Gastroesophageal sphincter (tissue), 4 donors: ENCODE measurements around the gene RAD51B. TPM values are rescaled to one million over a fixed set of nuclear protein-coding genes. Genes with fewer than 3 reads are reported as not detected.

Source experiments
- ATAC-seq: fragments of 150-250 bp; one replicate; pipeline ENCODE4 v1.9.1; 2016; ENCODE audit warnings: mild to moderate bottlenecking, moderate library complexity
- H3K27ac ChIP-seq, 4 donors: fragments of 200-600 bp; sonication (generic) in 3 of 4; 1 replicate in 3 of 4; 2 replicates in 1 of 4; pipeline ENCODE4 v1.5.1; 2016 to 2019
- H3K27me3 ChIP-seq: fragments of 200-600 bp; sonication (generic); one replicate; pipeline ENCODE4 v1.5.1; 2019
- H3K36me3 ChIP-seq, 2 donors: fragments of 200-600 bp; sonication (generic); one replicate each; pipeline ENCODE4 v1.5.1; 2019; ENCODE audit warnings: control low read depth in 1 of 2
- H3K4me1 ChIP-seq, 3 donors: fragments of 200-600 bp; sonication (generic); 1 replicate in 2 of 3; 2 replicates in 1 of 3; pipeline ENCODE4 v1.5.1; 2016 to 2019; ENCODE audit warnings: control low read depth in 2 of 3
- H3K4me3 ChIP-seq, 2 donors: fragments of 200-600 bp; sonication (generic); one replicate each; pipeline ENCODE4 v1.5.1; 2019; ENCODE audit warnings: mild to moderate bottlenecking in 1 of 2, moderate library complexity in 1 of 2
- H3K9me3 ChIP-seq, 3 donors: fragments of 200-600 bp; sonication (generic); one replicate each; pipeline ENCODE4 v1.5.1; 2017 to 2019; ENCODE audit warnings: control low read depth in 2 of 3
- EP300 ChIP-seq: sonication (generic); formaldehyde crosslinking; IDR thresholded peaks from one replicate; pipeline ENCODE4 v1.6.1; 2017; ENCODE audit warnings: antibody characterized with exemption, mild to moderate bottlenecking
- POLR2A ChIP-seq, 2 donors: fragments of 450-650 bp; IDR thresholded peaks; one replicate each; pipeline ENCODE4 v1.6.1; 2017; ENCODE audit warnings: antibody characterized with exemption in 2 of 2, mild to moderate bottlenecking in 2 of 2, moderate library complexity in 1 of 2
- POLR2AphosphoS5 ChIP-seq: sonication (generic); formaldehyde crosslinking; IDR thresholded peaks from one replicate; pipeline ENCODE4 v1.6.1; 2017; ENCODE audit warnings: antibody characterized with exemption
- WGBS, 2 donors: methylation state at CpG; one replicate each; pipeline ENCODE4 v1.1.5; 2018; ENCODE audit warnings: low coverage in 1 of 2; 5-methylcytosine and 5-hydroxymethylcytosine counted together
- total RNA-seq, 4 donors: library from RNA; depleted of rRNA; stranded (reverse); fragments of >200 nt; gene quantifications; one replicate each; pipeline ENCODE4 v1.1.0, GENCODE V29; 2016
- TF ChIP-seq, protein P1 (sequence below), 4 experiments: fragments of 200-600 bp in 2 of 4; fragments of 450-650 bp in 2 of 4; sonication (generic) in 1 of 4; IDR thresholded peaks; one replicate each; pipeline ENCODE4 v1.5.1; 2017 to 2019; ENCODE audit warnings: antibody characterized with exemption in 4 of 4, mild to moderate bottlenecking in 2 of 4, moderate library complexity in 2 of 4

RAD51B gene
- total RNA-seq, 4 donors from 2014 or later: 5.1 to 7.0 (median 6.0) TPM

DNA sequence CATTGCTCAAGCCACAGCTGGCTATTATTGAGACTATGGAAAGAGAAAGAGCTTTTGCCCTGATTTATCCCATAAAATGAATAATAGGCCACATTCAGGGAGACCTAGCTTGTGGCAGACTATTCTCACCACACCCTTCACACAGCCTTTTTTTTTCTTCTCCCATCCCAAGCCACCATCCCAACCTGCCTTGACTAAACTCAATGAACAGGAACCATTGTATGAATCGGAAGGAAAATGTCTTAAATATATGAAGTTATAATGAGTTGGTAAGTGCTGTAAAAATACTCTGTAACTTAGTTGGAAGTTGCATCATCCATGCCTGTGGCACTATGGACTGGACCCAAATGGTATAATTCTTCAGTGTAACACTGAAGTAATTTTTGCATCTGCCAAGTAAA, 338.4 kb downstream of the RAD51B start:
- Histone ChIP-seq H3K4me1 (peaks cover 4 to 23% (median 6%) of the 10 kb centered on the region in 3 donors), H3K4me3 (no peak overlapping the region), H3K27me3 (no peaks in the 10 kb centered on the region), H3K27ac (peak overlapping the region in 3 of 4 donors; percentile 8 to 29 (median 16)), H3K36me3 (no peaks in the 10 kb centered on the region), H3K9me3 (no peaks in the 10 kb centered on the region)
- ATAC-seq: no peak
- WGBS, 2 donors: 69 to 71% methylated on average over 1 of the region's 1 CpG
- no peak for TF ChIP-seq EP300

DNA sequence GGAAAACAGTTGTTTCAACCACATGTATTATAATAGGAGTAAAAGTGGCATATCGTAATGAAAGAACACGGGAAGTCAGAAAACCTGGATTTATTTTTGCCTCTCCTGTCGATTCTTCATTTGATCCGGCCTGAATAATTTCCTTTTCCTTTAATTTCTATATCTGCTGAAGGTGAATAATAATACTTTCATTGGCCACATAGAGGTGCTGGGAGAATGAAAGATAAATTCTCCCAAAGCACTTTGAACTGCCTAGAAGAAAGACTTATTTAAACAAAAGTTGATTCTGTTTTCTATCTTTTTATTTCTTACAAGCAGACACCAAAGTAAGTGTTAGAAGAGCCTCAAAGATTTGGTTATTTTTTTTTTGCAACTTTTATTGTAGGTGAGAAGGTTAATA, 339.1 kb downstream of the RAD51B start:
- Histone ChIP-seq H3K27ac (peak overlapping the region in 3 of 4 donors; percentile 8 to 16 (median 13)), H3K36me3 (no peaks in the 10 kb centered on the region), H3K4me3 (no peak overlapping the region), H3K27me3 (no peaks in the 10 kb centered on the region), H3K9me3 (no peaks in the 10 kb centered on the region), H3K4me1 (peaks cover 4 to 23% (median 6%) of the 10 kb centered on the region in 3 donors)
- no peak for ATAC-seq
- TF ChIP-seq, protein P1, sequence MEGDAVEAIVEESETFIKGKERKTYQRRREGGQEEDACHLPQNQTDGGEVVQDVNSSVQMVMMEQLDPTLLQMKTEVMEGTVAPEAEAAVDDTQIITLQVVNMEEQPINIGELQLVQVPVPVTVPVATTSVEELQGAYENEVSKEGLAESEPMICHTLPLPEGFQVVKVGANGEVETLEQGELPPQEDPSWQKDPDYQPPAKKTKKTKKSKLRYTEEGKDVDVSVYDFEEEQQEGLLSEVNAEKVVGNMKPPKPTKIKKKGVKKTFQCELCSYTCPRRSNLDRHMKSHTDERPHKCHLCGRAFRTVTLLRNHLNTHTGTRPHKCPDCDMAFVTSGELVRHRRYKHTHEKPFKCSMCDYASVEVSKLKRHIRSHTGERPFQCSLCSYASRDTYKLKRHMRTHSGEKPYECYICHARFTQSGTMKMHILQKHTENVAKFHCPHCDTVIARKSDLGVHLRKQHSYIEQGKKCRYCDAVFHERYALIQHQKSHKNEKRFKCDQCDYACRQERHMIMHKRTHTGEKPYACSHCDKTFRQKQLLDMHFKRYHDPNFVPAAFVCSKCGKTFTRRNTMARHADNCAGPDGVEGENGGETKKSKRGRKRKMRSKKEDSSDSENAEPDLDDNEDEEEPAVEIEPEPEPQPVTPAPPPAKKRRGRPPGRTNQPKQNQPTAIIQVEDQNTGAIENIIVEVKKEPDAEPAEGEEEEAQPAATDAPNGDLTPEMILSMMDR (IDR thresholded peaks at IDR 0.05): peak in 2 of 4 experiments; percentile 10 to 17
- TF ChIP-seq POLR2AphosphoS5: no peak
- WGBS, 2 donors: 43 to 72% methylated on average over 4 of the region's 4 CpGs

DNA sequence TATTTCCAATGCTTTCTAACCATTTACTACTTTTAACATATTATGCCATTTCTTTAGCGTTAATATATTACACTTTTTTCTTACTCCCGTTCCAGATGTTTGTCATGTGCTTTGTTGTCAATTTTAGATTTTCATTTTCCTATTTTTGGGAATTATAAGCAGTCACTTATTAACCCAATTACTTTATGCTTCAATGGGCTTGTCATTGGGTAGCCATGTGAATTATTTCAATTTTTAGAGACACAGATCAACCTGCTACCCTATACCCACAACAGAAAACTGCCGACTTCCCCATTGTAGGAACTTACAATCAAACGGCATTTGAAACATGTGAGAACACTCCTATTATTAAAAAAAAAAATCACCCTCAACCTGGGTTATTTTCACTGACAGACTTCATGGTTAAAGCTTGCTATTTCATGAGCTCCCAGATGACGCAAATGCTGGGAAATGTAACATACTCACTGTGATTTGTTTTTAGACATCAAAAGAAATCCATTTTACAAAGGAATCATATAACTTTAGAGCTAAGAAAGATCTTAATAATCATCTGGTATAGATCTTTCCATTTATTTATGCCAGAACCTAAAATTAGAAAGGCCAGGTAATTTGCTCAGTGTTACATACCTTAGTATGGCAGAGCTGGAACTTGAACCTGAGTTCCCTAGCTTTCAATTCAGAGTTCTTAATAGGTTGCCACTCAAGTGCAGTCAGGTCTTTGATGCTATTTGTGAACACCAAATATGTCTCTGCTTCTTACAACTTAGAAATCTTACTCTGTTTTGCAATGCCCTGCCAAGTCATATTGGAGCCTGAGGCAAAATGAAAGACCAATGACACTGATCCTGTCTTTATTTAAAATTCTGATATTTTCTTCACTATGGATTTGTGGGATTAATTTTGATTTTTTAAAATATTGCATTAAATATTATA, 340.4 kb downstream of the RAD51B start:
- no peak for ATAC-seq
- peak overlapping the region in 1 of 4 donors; percentile 17 for H3K27ac ChIP-seq
- no peaks in the 10 kb centered on the region for H3K9me3 ChIP-seq
- no peak overlapping the region for H3K4me3 ChIP-seq
- H3K36me3 ChIP-seq: no peaks in the 10 kb centered on the region
- TF ChIP-seq, protein P1 (IDR thresholded peaks at IDR 0.05): no peak
- TF ChIP-seq POLR2A (IDR thresholded peaks at IDR 0.05): no peak
- WGBS, 2 donors: 83 to 87% methylated on average over 5 of the region's 5 CpGs
- H3K27me3 ChIP-seq: no peaks in the 10 kb centered on the region
- H3K4me1 ChIP-seq: peaks cover 4 to 33% (median 10%) of the 10 kb centered on the region in 3 donors

DNA sequence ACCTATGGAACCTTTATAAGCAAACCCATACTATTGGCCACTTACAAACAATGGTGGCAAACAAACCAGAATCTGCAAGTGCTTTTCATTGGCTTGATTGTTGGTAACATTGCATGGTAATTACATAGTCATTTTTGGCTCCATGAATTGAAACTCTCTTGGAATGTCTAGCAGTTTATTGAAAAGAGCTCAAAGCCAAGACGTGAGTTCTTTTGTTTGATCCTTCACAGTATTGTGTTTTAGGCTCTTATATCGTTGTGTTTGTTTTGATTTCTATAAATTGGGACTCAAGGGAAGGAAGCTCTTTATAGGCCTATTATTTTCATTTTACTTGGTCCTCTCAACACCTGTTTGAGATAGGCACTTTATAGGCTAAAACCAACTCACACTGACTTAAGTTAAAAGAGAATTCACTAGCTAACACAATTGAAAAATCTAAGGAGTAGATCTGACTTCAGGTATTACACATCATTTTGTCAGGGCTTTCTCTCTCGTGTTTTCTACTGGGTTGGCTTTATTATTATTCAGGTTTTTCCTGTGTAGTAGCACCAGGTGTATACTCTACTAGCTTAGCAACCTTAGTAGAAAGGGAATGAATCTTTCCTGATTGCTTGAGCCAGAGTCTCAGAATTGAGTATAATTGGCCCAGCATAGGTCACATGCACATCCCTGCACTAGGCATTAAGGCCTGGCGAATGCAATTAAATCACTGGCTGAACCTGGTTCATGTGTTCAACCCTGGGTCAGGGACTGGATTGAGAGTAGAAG, 341.4 kb downstream of the RAD51B start:
- Histone ChIP-seq H3K27me3 (no peaks in the 10 kb centered on the region), H3K9me3 (no peaks in the 10 kb centered on the region), H3K4me1 (peaks cover 4 to 43% (median 15%) of the 10 kb centered on the region in 3 donors), H3K27ac (peak overlapping the region; percentile 11 to 52 (median 46)), H3K36me3 (no peaks in the 10 kb centered on the region), H3K4me3 (no peak overlapping the region)
- WGBS, 2 donors: 9 to 50% methylated on average over 2 to 4 of the region's 4 CpGs
- ATAC-seq: no peak
- TF ChIP-seq POLR2A (IDR thresholded peaks at IDR 0.05) (no peak), POLR2AphosphoS5 (no peak), EP300 (no peak)

DNA sequence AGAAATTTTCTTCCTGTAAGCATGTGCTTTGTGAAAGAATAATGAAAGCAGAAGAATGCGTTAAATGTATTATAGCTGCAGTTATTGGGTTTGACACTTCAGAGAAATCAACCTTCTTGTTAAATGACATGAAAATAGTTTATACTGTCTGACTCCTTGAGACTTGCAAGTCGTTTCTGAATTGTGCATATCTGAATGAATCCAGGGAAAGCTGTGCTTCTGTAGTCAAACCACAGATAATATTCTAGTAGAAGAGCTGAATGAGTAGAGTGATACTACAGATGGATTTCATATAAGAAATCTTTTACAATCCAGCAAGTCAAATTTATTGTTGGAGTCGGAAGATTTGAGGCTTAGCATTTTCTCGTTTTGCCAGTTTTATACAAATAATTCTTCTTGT, 343.3 kb downstream of the RAD51B start:
- TF ChIP-seq POLR2AphosphoS5 (no peak), POLR2A (IDR thresholded peaks at IDR 0.05) (no peak), EP300 (no peak)
- TF ChIP-seq, protein P1 (IDR thresholded peaks at IDR 0.05): no peak
- Histone ChIP-seq H3K36me3 (no peaks in the 10 kb centered on the region), H3K9me3 (no peaks in the 10 kb centered on the region), H3K4me1 (peaks cover 4 to 54% (median 12%) of the 10 kb centered on the region in 3 donors), H3K27ac (no peak overlapping the region), H3K27me3 (no peaks in the 10 kb centered on the region), H3K4me3 (no peak overlapping the region)
- 70 to 77% methylated on average over 4 of the region's 4 CpGs for WGBS, 2 donors
- ATAC-seq: no peak
